Measurements from ENCODE around the gene DDX1. TPM values are rescaled to one million over a fixed set of nuclear protein-coding genes. Genes with fewer than 3 reads are reported as not detected.

DDX1 gene
- total RNA-seq, 1 experiment from 2014 or later = 115 TPM

GRCh38 chr2:15591692-15592463 is at the start of gene DDX1 (continued):
- TF ChIP-seq CTCF (IDR thresholded peaks at IDR 0.05) = no peak
- TF ChIP-seq STAT6 (CRISPR knock-in tag; conservative IDR thresholded peaks at IDR 0.05; ENCODE audit: low read depth) = no peak
- peak; percentile 93 for TF ChIP-seq RELA (CRISPR knock-in tag; IDR thresholded peaks at IDR 0.05; ENCODE audit: borderline replicate concordance)
- TF ChIP-seq ZSCAN18 (CRISPR knock-in tag; IDR thresholded peaks at IDR 0.05) = no peak
- peak; percentile 97 for TF ChIP-seq GABPB1 (CRISPR knock-in tag; IDR thresholded peaks at IDR 0.05)
- no peak for TF ChIP-seq CBFB (CRISPR knock-in tag; IDR thresholded peaks at IDR 0.05; ENCODE audit: low read depth)
- TF ChIP-seq SP1 (CRISPR knock-in tag; conservative IDR thresholded peaks at IDR 0.05) = peak; percentile 94
- no peak for TF ChIP-seq ERG (CRISPR knock-in tag; IDR thresholded peaks at IDR 0.05)
- TF ChIP-seq RORB (CRISPR knock-in tag; IDR thresholded peaks at IDR 0.05) = no peak
- 0 out of 2 replicates have a peak, but pooled peaks have one; percentile 11 for TF ChIP-seq NFYB (CRISPR knock-in tag; conservative IDR thresholded peaks at IDR 0.05; ENCODE audit: low read depth)
- TF ChIP-seq KAT7 (CRISPR knock-in tag; IDR thresholded peaks at IDR 0.05; ENCODE audit: borderline replicate concordance) = peak; percentile 93; the same call in 1 of the 2 replicates
- no peak for TF ChIP-seq ZNF416 (CRISPR knock-in tag; IDR thresholded peaks at IDR 0.05)
- TF ChIP-seq ETV6 (CRISPR knock-in tag; IDR thresholded peaks at IDR 0.05) = peak; percentile 84
- no peak for TF ChIP-seq AR (CRISPR knock-in tag; IDR thresholded peaks at IDR 0.05)
- peak; percentile 85; the same call in 1 of the 2 replicates for TF ChIP-seq CREM (CRISPR knock-in tag; IDR thresholded peaks at IDR 0.05)
- no peak for TF ChIP-seq ZNF263 (CRISPR knock-in tag; IDR thresholded peaks at IDR 0.05; ENCODE audit: low read depth)
- no peak for TF ChIP-seq MXD4 (CRISPR knock-in tag; IDR thresholded peaks at IDR 0.05; ENCODE audit: borderline replicate concordance)
- 0 out of 2 replicates have a peak, but pooled peaks have one; percentile 28 for TF ChIP-seq ZNF317 (CRISPR knock-in tag; IDR thresholded peaks at IDR 0.05; ENCODE audit: borderline replicate concordance, low read depth)
- TF ChIP-seq MYBL2 (CRISPR knock-in tag; IDR thresholded peaks at IDR 0.05) = peak; percentile 90; the same call in 1 of the 2 replicates
- no peak for TF ChIP-seq CDX4 (CRISPR knock-in tag; IDR thresholded peaks at IDR 0.05; ENCODE audit: borderline replicate concordance)
- no peak for TF ChIP-seq SOX15 (CRISPR knock-in tag; IDR thresholded peaks at IDR 0.05)
- TF ChIP-seq ZBTB21 (CRISPR knock-in tag; IDR thresholded peaks at IDR 0.05; ENCODE audit: borderline replicate concordance) = peak; percentile 88; the same call in 1 of the 2 replicates
- peak; percentile 33; the same call in 1 of the 2 replicates for TF ChIP-seq E2F1 (CRISPR knock-in tag; IDR thresholded peaks at IDR 0.05)
- TF ChIP-seq EMX1 (CRISPR knock-in tag; IDR thresholded peaks at IDR 0.05) = no peak
- peak; percentile 87; the same call in 1 of the 2 replicates for TF ChIP-seq FOXP4 (CRISPR knock-in tag; IDR thresholded peaks at IDR 0.05)

All from WTC11 (cell line).